H1 (cell line): Measurements from ENCODE around the gene HADH. TPM values are rescaled to one million over a fixed set of nuclear protein-coding genes. Genes with fewer than 3 reads are reported as not detected.

Experiments used
- CTCF ChIA-PET: fragments of 300-600 bp; sonication (Branson Sonifier 250); formaldehyde crosslinking; loops from one replicate; lab custom pipeline; 2021; ENCODE audit not compliant: partially characterized antibody; lab: Charles Lee
- POLR2A ChIA-PET: fragments of 300-600 bp; sonication (Branson Sonifier 250); formaldehyde crosslinking; loops from one replicate; lab custom pipeline; 2021; ENCODE audit warnings: inconsistent platforms; ENCODE audit not compliant: partially characterized antibody; lab: Charles Lee
- DNase-seq, 2 experiments: peaks; one replicate each; pipeline versions ENCODE4 v3.0.0 to v3.0.0-alpha.2; 2010 to 2022; ENCODE audit warnings: low spot score in 2 of 2, low read depth in 1 of 2, mixed read lengths in 1 of 2
- FAIRE-seq: peaks from 2 replicates; lab custom pipeline; 2011; peaks lifted over from hg19 to GRCh38; lab: Jason Lieb, UNC
- H2AFZ ChIP-seq: 2 replicates; pipeline ENCODE4 v1.8.1; 2012; ENCODE audit warnings: low read length, inconsistent platforms
- H2AK5ac ChIP-seq: 2 replicates; pipeline ENCODE4 v1.6.1; 2013; ENCODE audit warnings: low read depth, low read length
- H2BK120ac ChIP-seq: replicated peaks from 2 replicates; pipeline ENCODE3; 2013; ENCODE audit warnings: low read depth, low read length, inconsistent platforms
- H2BK12ac ChIP-seq: 2 replicates; pipeline ENCODE4 v1.6.1; 2013; ENCODE audit warnings: low read depth, low read length
- H2BK15ac ChIP-seq: 2 replicates; pipeline ENCODE4 v1.6.1; 2013; ENCODE audit warnings: low read length
- H2BK20ac ChIP-seq: 2 replicates; pipeline ENCODE4 v1.6.1; 2013; ENCODE audit warnings: low read length
- H2BK5ac ChIP-seq: 2 replicates; pipeline ENCODE4 v1.6.1; 2013; ENCODE audit warnings: low read depth, low read length
- H3K14ac ChIP-seq: 2 replicates; pipeline ENCODE4 v1.6.1; 2013; ENCODE audit warnings: inconsistent platforms; ENCODE audit not compliant: insufficient read length
- H3K18ac ChIP-seq: 2 replicates; pipeline ENCODE4 v1.6.1; 2013; ENCODE audit warnings: low read length; ENCODE audit errors: extremely low read depth
- H3K23ac ChIP-seq: 2 replicates; pipeline ENCODE4 v1.6.1; 2013; ENCODE audit warnings: inconsistent platforms; ENCODE audit not compliant: insufficient read length
- H3K23me2 ChIP-seq: 2 replicates; pipeline ENCODE4 v1.6.1; 2013; ENCODE audit warnings: low read depth, low read length
- H3K27ac ChIP-seq: 2 replicates; pipeline ENCODE4 v1.6.1; 2011; ENCODE audit warnings: low read depth, low read length, inconsistent platforms
- H3K27me3 ChIP-seq, 4 experiments: replicated peaks in 1 of 4; 1 replicate in 1 of 4; 2 replicates in 3 of 4; pipeline versions ENCODE4 v1.6.1 to v1.8.1; 2011 to 2013; ENCODE audit warnings: low read length in 3 of 4, mild to moderate bottlenecking in 3 of 4, inconsistent platforms in 2 of 4, mixed read lengths in 2 of 4, moderate library complexity in 1 of 4; ENCODE audit not compliant: control insufficient read depth in 3 of 4, insufficient read depth in 3 of 4; ENCODE audit errors: extremely low read depth in 1 of 4
- H3K36me3 ChIP-seq, 4 experiments: 2 replicates each; pipeline versions ENCODE4 v1.6.1 to v1.8.1; 2011 to 2013; ENCODE audit warnings: mild to moderate bottlenecking in 4 of 4, low read length in 3 of 4, moderate library complexity in 2 of 4, control low read depth in 1 of 4, inconsistent platforms in 1 of 4; ENCODE audit not compliant: insufficient read depth in 4 of 4, control insufficient read depth in 2 of 4
- H3K4ac ChIP-seq: replicated peaks from 2 replicates; pipeline ENCODE3; 2013; ENCODE audit warnings: low read length, low read depth, mixed read lengths, inconsistent platforms; ENCODE audit not compliant: insufficient read length
- H3K4me1 ChIP-seq, 4 experiments: replicated peaks in 1 of 4; 1 replicate in 1 of 4; 2 replicates in 3 of 4; pipeline versions ENCODE4 v1.6.1 to v1.8.1; 2011 to 2013; ENCODE audit warnings: low read length in 3 of 4, inconsistent platforms in 2 of 4, mixed read lengths in 1 of 4; ENCODE audit not compliant: insufficient read depth in 4 of 4, control insufficient read depth in 3 of 4
- H3K4me2 ChIP-seq, 2 experiments: 2 replicates each; pipeline versions ENCODE4 v1.6.1 to v1.8.1; 2011 to 2013; ENCODE audit warnings: low read depth in 2 of 2, low read length in 2 of 2, control low read depth in 1 of 2, inconsistent platforms in 1 of 2, mild to moderate bottlenecking in 1 of 2; ENCODE audit not compliant: insufficient read depth in 1 of 2
- H3K4me3 ChIP-seq, 4 experiments: fragments of 200-600, 300-600 bp in 1 of 4; sonication (generic), shearing (Covaris generic), sonication (Bioruptor Twin) in 1 of 4; 2 replicates each; pipeline versions ENCODE4 v1.5.1 to v1.8.1; 2011 to 2016; ENCODE audit warnings: low read length in 4 of 4, low read depth in 3 of 4, control low read depth in 2 of 4, inconsistent platforms in 2 of 4, mild to moderate bottlenecking in 2 of 4, mixed read lengths in 1 of 4, moderate library complexity in 1 of 4; ENCODE audit not compliant: insufficient read depth in 2 of 4; ENCODE audit errors: extremely low read depth in 1 of 4
- H3K56ac ChIP-seq: replicated peaks from 2 replicates; pipeline ENCODE3; 2013; ENCODE audit warnings: low read depth, mild to moderate bottlenecking, mixed read lengths, low read length, inconsistent platforms; ENCODE audit not compliant: insufficient read length
- H3K79me1 ChIP-seq: 2 replicates; pipeline ENCODE4 v1.6.1; 2013; ENCODE audit warnings: low read depth, low read length, control low read depth
- H3K79me2 ChIP-seq, 2 experiments: 2 replicates each; pipeline versions ENCODE4 v1.6.1 to v1.8.1; 2012 to 2013; ENCODE audit warnings: low read length in 2 of 2, mild to moderate bottlenecking in 2 of 2, inconsistent platforms in 1 of 2; ENCODE audit not compliant: insufficient read depth in 2 of 2, control insufficient read depth in 1 of 2
- H3K9ac ChIP-seq, 4 experiments: replicated peaks in 1 of 4; 1 replicate in 1 of 4; 2 replicates in 3 of 4; pipeline versions ENCODE4 v1.6.1 to v1.8.1; 2011 to 2013; ENCODE audit warnings: low read depth in 3 of 4, low read length in 3 of 4, control low read depth in 2 of 4, mild to moderate bottlenecking in 2 of 4, moderate library complexity in 2 of 4, inconsistent platforms in 1 of 4; ENCODE audit errors: extremely low read depth in 1 of 4
- H3K9me3 ChIP-seq, 2 experiments: 2 replicates each; pipeline versions ENCODE4 v1.6.1 to v1.8.1; 2012 to 2013; ENCODE audit warnings: mild to moderate bottlenecking in 2 of 2, moderate library complexity in 2 of 2, control low read depth in 1 of 2, inconsistent platforms in 1 of 2, low read depth in 1 of 2, low read length in 1 of 2, mixed read lengths in 1 of 2; ENCODE audit not compliant: insufficient read depth in 2 of 2
- H4K20me1 ChIP-seq, 2 experiments: replicated peaks in 1 of 2; 2 replicates each; pipeline versions ENCODE3 to v1.8.1; 2011 to 2013; ENCODE audit warnings: inconsistent platforms in 2 of 2, low read length in 2 of 2, mild to moderate bottlenecking in 1 of 2; ENCODE audit not compliant: insufficient read depth in 2 of 2, control insufficient read depth in 1 of 2
- H4K5ac ChIP-seq: 2 replicates; pipeline ENCODE4 v1.6.1; 2013; ENCODE audit warnings: low read length, low read depth, mixed read lengths, inconsistent platforms; ENCODE audit not compliant: insufficient read length
- H4K8ac ChIP-seq: 2 replicates; pipeline ENCODE4 v1.8.0; 2013; ENCODE audit warnings: mild to moderate bottlenecking, moderate library complexity, low read length, inconsistent platforms; ENCODE audit not compliant: insufficient read depth; ENCODE audit errors: extremely low read depth
- H4K91ac ChIP-seq: replicated peaks from 2 replicates; pipeline ENCODE3; 2013; ENCODE audit warnings: low read length, mixed read lengths, inconsistent platforms; ENCODE audit not compliant: insufficient read length
- BACH1 ChIP-seq: IDR thresholded peaks from 2 replicates; pipeline ENCODE4 v1.6.1; 2012; ENCODE audit warnings: low read length, improper control_type of control experiment
- BCL11A ChIP-seq, 2 experiments: IDR thresholded peaks; one replicate each; pipeline ENCODE4 v1.6.1; 2011; ENCODE audit warnings: low read depth in 2 of 2, low read length in 2 of 2, mild to moderate bottlenecking in 2 of 2
- CHD2 ChIP-seq: IDR thresholded peaks from 2 replicates; pipeline ENCODE4 v1.6.1; 2012; ENCODE audit warnings: low read length, improper control_type of control experiment
- CREB1 ChIP-seq: IDR thresholded peaks from 2 replicates; pipeline ENCODE4 v1.6.1; 2012; ENCODE audit warnings: inconsistent platforms
- E2F6 ChIP-seq: IDR thresholded peaks from 2 replicates; pipeline ENCODE4 v1.6.1; 2012; ENCODE audit warnings: inconsistent platforms
- JUND ChIP-seq: IDR thresholded peaks from 2 replicates; pipeline ENCODE4 v1.6.1; 2011; ENCODE audit warnings: mild to moderate bottlenecking, improper control_type of control experiment, low read length
- KDM1A ChIP-seq: fragments of 200-600, 300-600 bp; sonication (generic); IDR thresholded peaks from 2 replicates; pipeline ENCODE4 v1.7.1; 2016; ENCODE audit warnings: mild to moderate bottlenecking, low read length, borderline replicate concordance
- KDM4A ChIP-seq: IDR thresholded peaks from one replicate; pipeline ENCODE4 v1.7.1; 2012; ENCODE audit warnings: low read depth, mild to moderate bottlenecking, moderate library complexity, low read length, inconsistent platforms; ENCODE audit not compliant: severe bottlenecking
- POU5F1 ChIP-seq: IDR thresholded peaks from 2 replicates; pipeline ENCODE4 v1.6.1; 2011; ENCODE audit warnings: low read depth, mild to moderate bottlenecking, low read length, moderate library complexity
- RBBP5 ChIP-seq: IDR thresholded peaks from 2 replicates; pipeline ENCODE4 v1.7.1; 2012; ENCODE audit warnings: low read depth, mild to moderate bottlenecking, inconsistent platforms, low read length, moderate library complexity, borderline replicate concordance
- TAF7 ChIP-seq: optimal IDR thresholded peaks from 2 replicates; pipeline ENCODE3; 2011; ENCODE audit warnings: low read depth, mild to moderate bottlenecking, inconsistent platforms, low read length, moderate library complexity, borderline replicate concordance
- ZNF274 ChIP-seq: IDR thresholded peaks from 2 replicates; pipeline ENCODE4 v1.7.0; 2012; ENCODE audit warnings: low read length, borderline replicate concordance; ENCODE audit errors: extremely low read depth
- WGBS, 2 experiments: shearing (Covaris generic) in 1 of 2; methylation state at CpG; one replicate each; pipeline versions ENCODE4 v1.1.6 to v1.1.7; 2013 to 2015; ENCODE audit warnings: low lambda C conversion rate in 2 of 2, mixed read lengths in 2 of 2, inconsistent platforms in 1 of 2, low coverage in 1 of 2, missing lambda C conversion rate in 1 of 2; ENCODE audit not compliant: insufficient replicate concordance in 2 of 2, insufficient coverage in 1 of 2, insufficient read length in 1 of 2; ENCODE audit errors: extremely low coverage in 1 of 2, missing lambda C conversion rate in 1 of 2; 5-methylcytosine and 5-hydroxymethylcytosine counted together
- polyA plus RNA-seq, 7 experiments: library from polyadenylated mRNA; depleted of rRNA in 3 of 7; stranded (reverse) in 5 of 7; unstranded in 2 of 7; fragments of >200 nt in 5 of 7; fragments of 200-250 nt in 2 of 7; gene quantifications; 1 replicate in 5 of 7; 2 replicates in 1 of 7; 4 replicates in 1 of 7; pipeline versions ENCODE4 v1.2.1 to v1.2.3, GENCODE V29; 2011 to 2013; ENCODE audit warnings: missing spikeins in 2 of 7, mixed read lengths in 2 of 7
- total RNA-seq: library from RNA; stranded (reverse); fragmentation: NEBNext Ultra II Directional; extraction: Animal tissue kit (Norgen Biotek cat#: 25700); gene quantifications from 2 replicates; pipeline ENCODE4 v1.2.1, GENCODE V29; 2021

HADH gene
- total and polyA plus RNA-seq, 2 of the 8 experiments (the other 6 are each of a cell fraction or from before 2014, with no cell fraction given): 47.5 to 54.4 TPM

GRCh38 chr4:108037884-108038283 is 48.2 kb downstream of the HADH start:
- no peak overlapping the region for H2AK5ac ChIP-seq
- H4K5ac ChIP-seq: no peak overlapping the region
- H2BK12ac ChIP-seq: no peak overlapping the region
- no peak overlapping the region for H3K27ac ChIP-seq
- no peak overlapping the region for H4K91ac ChIP-seq
- no peak overlapping the region for H3K56ac ChIP-seq
- no peak for FAIRE-seq
- no peaks in the 10 kb centered on the region for H4K20me1 ChIP-seq
- H2AFZ ChIP-seq: no peak overlapping the region
- H2BK120ac ChIP-seq: no peak overlapping the region
- H3K4me1 ChIP-seq: no peaks in the 10 kb centered on the region
- H3K9me3 ChIP-seq: no peaks in the 10 kb centered on the region
- no peak for DNase-seq
- H3K14ac ChIP-seq: no peak overlapping the region
- no peak overlapping the region for H3K18ac ChIP-seq
- no peak overlapping the region for H3K4ac ChIP-seq
- H3K27me3 ChIP-seq: no peaks in the 10 kb centered on the region
- no peak overlapping the region for H2BK5ac ChIP-seq
- CTCF ChIA-PET: no interaction called here
- H3K4me3 ChIP-seq: no peak overlapping the region
- H3K23me2 ChIP-seq: no peaks in the 10 kb centered on the region
- peaks cover 3 to 14% (median 8%) of the 10 kb centered on the region in 4 experiments; a peak in 5 of 8 replicates for H3K36me3 ChIP-seq
- no peak overlapping the region for H2BK15ac ChIP-seq
- no peaks in the 10 kb centered on the region for H3K79me1 ChIP-seq
- no peaks in the 10 kb centered on the region for H3K79me2 ChIP-seq
- 82% methylated on average over 2 of the region's 2 CpGs; no CpG with 5 or more reads in 1 of the 2 experiments for WGBS, 2 experiments
- H3K4me2 ChIP-seq: no peak overlapping the region
- no peak overlapping the region for H4K8ac ChIP-seq
- H3K23ac ChIP-seq: no peak overlapping the region
- no peak overlapping the region for H2BK20ac ChIP-seq
- no peak overlapping the region for H3K9ac ChIP-seq
- POLR2A ChIA-PET: no interaction called here
- TF ChIP-seq RBBP5 (no peak), ZNF274 (no peak), POU5F1 (no peak), BCL11A (IDR thresholded peaks at IDR 0.05; ENCODE audit: low read depth in 2 of 2, low read length in 2 of 2) (no peak), CHD2 (no peak), JUND (no peak), BACH1 (no peak), CREB1 (no peak), KDM1A (no peak), TAF7 (no peak), KDM4A (no peak), E2F6 (no peak)
